ENCODE results near the gene TELO2.

DNA sequence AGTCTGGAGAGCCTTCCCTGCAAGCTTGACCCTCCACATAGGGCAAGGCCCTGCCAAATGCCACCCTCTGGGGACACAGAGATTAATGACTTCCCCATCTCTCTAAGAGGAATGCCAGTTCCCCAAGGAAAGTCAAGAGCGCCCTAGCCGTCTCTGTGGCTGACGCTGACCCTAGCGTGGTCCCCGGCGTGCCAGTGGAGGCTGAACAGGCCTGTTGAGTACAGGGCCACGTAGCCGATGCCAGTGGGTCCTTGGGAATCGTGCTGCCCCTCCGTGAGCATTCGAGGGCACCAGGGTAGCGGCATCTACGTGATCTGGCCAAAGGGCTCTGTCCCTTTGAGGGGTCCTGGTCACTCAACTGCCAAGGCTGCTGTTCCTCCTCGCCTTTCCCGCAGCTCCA is 57.5 kb downstream of the TELO2 start:
- no peak for TF ChIP-seq POLR2A (IDR thresholded peaks at IDR 0.05)
- TF ChIP-seq, protein P1, sequence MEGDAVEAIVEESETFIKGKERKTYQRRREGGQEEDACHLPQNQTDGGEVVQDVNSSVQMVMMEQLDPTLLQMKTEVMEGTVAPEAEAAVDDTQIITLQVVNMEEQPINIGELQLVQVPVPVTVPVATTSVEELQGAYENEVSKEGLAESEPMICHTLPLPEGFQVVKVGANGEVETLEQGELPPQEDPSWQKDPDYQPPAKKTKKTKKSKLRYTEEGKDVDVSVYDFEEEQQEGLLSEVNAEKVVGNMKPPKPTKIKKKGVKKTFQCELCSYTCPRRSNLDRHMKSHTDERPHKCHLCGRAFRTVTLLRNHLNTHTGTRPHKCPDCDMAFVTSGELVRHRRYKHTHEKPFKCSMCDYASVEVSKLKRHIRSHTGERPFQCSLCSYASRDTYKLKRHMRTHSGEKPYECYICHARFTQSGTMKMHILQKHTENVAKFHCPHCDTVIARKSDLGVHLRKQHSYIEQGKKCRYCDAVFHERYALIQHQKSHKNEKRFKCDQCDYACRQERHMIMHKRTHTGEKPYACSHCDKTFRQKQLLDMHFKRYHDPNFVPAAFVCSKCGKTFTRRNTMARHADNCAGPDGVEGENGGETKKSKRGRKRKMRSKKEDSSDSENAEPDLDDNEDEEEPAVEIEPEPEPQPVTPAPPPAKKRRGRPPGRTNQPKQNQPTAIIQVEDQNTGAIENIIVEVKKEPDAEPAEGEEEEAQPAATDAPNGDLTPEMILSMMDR (IDR thresholded peaks at IDR 0.05) = no peak
